Hepatocyte (in vitro differentiated cells): ENCODE measurements around the gene FASTK. TPM values are rescaled to one million over a fixed set of nuclear protein-coding genes. Genes with fewer than 3 reads are reported as not detected.

Experiments used
- DNase-seq: peaks from one replicate; pipeline ENCODE4 v3.0.0-alpha.2; 2016; ENCODE audit warnings: low spot score
- H2AFZ ChIP-seq: fragments of 200-600 bp; sonication (generic); 2 replicates; pipeline ENCODE4 v1.6.0; 2016; ENCODE audit warnings: antibody characterized with exemption, mild to moderate bottlenecking
- H3K27ac ChIP-seq: fragments of 200-600 bp; sonication (generic); 2 replicates; pipeline ENCODE4 v1.5.1; 2016; ENCODE audit warnings: mild to moderate bottlenecking
- H3K27me3 ChIP-seq: fragments of 200-600 bp; sonication (generic); 2 replicates; pipeline ENCODE4 v1.6.1; 2016
- H3K36me3 ChIP-seq: fragments of 200-600 bp; sonication (generic); replicated peaks from 2 replicates; pipeline ENCODE4 v1.5.1; 2016; ENCODE audit warnings: low read depth; ENCODE audit not compliant: insufficient read depth
- H3K4me1 ChIP-seq: fragments of 200-600 bp; sonication (generic); 2 replicates; pipeline ENCODE4 v1.5.1; 2016; ENCODE audit warnings: mild to moderate bottlenecking, moderate library complexity; ENCODE audit not compliant: insufficient read depth
- H3K4me2 ChIP-seq: fragments of 200-600 bp; sonication (generic); 2 replicates; pipeline ENCODE4 v1.6.0; 2016
- H3K4me3 ChIP-seq: fragments of 200-600 bp; sonication (generic); 2 replicates; pipeline ENCODE4 v1.5.1; 2016; ENCODE audit warnings: mild to moderate bottlenecking
- H3K79me2 ChIP-seq: fragments of 200-600 bp; sonication (generic); 2 replicates; pipeline ENCODE4 v1.6.0; 2017; ENCODE audit warnings: mild to moderate bottlenecking
- H3K9me2 ChIP-seq: fragments of 200-600 bp; sonication (generic); replicated peaks from 2 replicates; pipeline ENCODE4 v1.6.0; 2017; ENCODE audit warnings: mild to moderate bottlenecking; ENCODE audit not compliant: insufficient read depth
- H3K9me3 ChIP-seq: fragments of 200-600 bp; sonication (generic); 2 replicates; pipeline ENCODE4 v1.5.1; 2016; ENCODE audit warnings: low read depth, mild to moderate bottlenecking
- H4K20me1 ChIP-seq: fragments of 200-600 bp; sonication (generic); 2 replicates; pipeline ENCODE4 v1.6.0; 2016; ENCODE audit warnings: mild to moderate bottlenecking; ENCODE audit not compliant: insufficient read depth, poor library complexity, severe bottlenecking
- CTCF ChIP-seq: fragments of 200-600 bp; sonication (generic); IDR thresholded peaks from 2 replicates; pipeline ENCODE4 v1.5.1; 2016; ENCODE audit warnings: antibody characterized with exemption, mild to moderate bottlenecking; ENCODE audit not compliant: poor library complexity
- EZH2 ChIP-seq: fragments of 200-600 bp; sonication (generic); IDR thresholded peaks from 2 replicates; pipeline ENCODE4 v1.6.1; 2016; ENCODE audit warnings: antibody characterized with exemption, mild to moderate bottlenecking, borderline replicate concordance
- EZH2phosphoT487 ChIP-seq: fragments of 200-600 bp; sonication (generic); IDR thresholded peaks from one replicate; pipeline ENCODE4 v1.6.1; 2018; ENCODE audit warnings: antibody characterized with exemption, mild to moderate bottlenecking, low read depth, moderate library complexity; ENCODE audit not compliant: unreplicated experiment, severe bottlenecking
- WGBS: methylation state at CpG from one replicate; pipeline ENCODE4 v1.1.6; 2016; ENCODE audit warnings: low lambda C conversion rate; ENCODE audit errors: missing lambda C conversion rate; 5-methylcytosine and 5-hydroxymethylcytosine counted together
- polyA plus RNA-seq: library from polyadenylated mRNA; unstranded; fragments of >200 nt; fragmentation: Nextera tagmentation; extraction: Ambion mirVana; gene quantifications from 2 replicates; pipeline ENCODE4 v1.2.1, GENCODE V29; 2016
- total RNA-seq: library from RNA; depleted of rRNA; stranded (reverse); fragments of >200 nt; gene quantifications from 2 replicates; pipeline ENCODE4 v1.2.3, GENCODE V29; 2014

Gene FASTK
- total and polyA plus RNA-seq, 2 experiments from 2014 or later = 105 to 193 TPM

GRCh38 chr7:151047976-151048815, 32.4 kb downstream of the FASTK start, which contains the start of gene ASIC3:
Gene ASIC3 (plus strand): TSS chr7:151048531. CDS start chr7:151048886, 355 bp downstream.
- Histone ChIP-seq H3K9me2 (no peaks in the 10 kb centered on the region), H3K4me1 (peaks cover 8% of the 10 kb centered on the region), H3K79me2 (no peaks in the 10 kb centered on the region), H3K36me3 (no peaks in the 10 kb centered on the region), H3K4me2 (no peak within 1 kb of the TSS), H3K27me3 (no peaks in the 10 kb centered on the region), H2AFZ (no peak within 1 kb of the TSS), H3K4me3 (no peak within 1 kb of the TSS), H3K27ac (no peak within 1 kb of the TSS), H4K20me1 (no peaks in the 10 kb centered on the region), H3K9me3 (no peaks in the 10 kb centered on the region)
- DNase-seq = no peak
- WGBS = 85% methylated on average over 16 of the region's 22 CpGs
- TF ChIP-seq CTCF (no peak), EZH2phosphoT487 (no peak), EZH2 (no peak)

- no peak overlapping the region for H3K4me3 ChIP-seq
- H3K36me3 ChIP-seq = no peaks in the 10 kb centered on the region
- H3K27ac ChIP-seq = peak overlapping the region; percentile 27
- peak overlapping the region; percentile 37 for H3K4me2 ChIP-seq
- H3K9me3 ChIP-seq = no peaks in the 10 kb centered on the region
- WGBS = 67% methylated on average over 14 of the region's 14 CpGs
- no peak for TF ChIP-seq EZH2phosphoT487
- TF ChIP-seq EZH2 = no peak
- TF ChIP-seq CTCF = no peak
- DNase-seq = peak; percentile 50
- peaks cover 8% of the 10 kb centered on the region for H3K4me1 ChIP-seq
- no peaks in the 10 kb centered on the region for H3K27me3 ChIP-seq
- H2AFZ ChIP-seq = no peak overlapping the region
- H4K20me1 ChIP-seq = no peaks in the 10 kb centered on the region
- H3K9me2 ChIP-seq = no peaks in the 10 kb centered on the region
- no peaks in the 10 kb centered on the region for H3K79me2 ChIP-seq
Measured at GRCh38 chr7:151046603-151047573, 33.7 kb downstream of the FASTK start.

- Histone ChIP-seq H3K9me2 (no peaks in the 10 kb centered on the region), H3K4me2 (no peak overlapping the region), H3K27me3 (no peaks in the 10 kb centered on the region), H2AFZ (no peak overlapping the region), H3K9me3 (no peaks in the 10 kb centered on the region), H4K20me1 (no peaks in the 10 kb centered on the region), H3K4me3 (no peak overlapping the region), H3K79me2 (no peaks in the 10 kb centered on the region), H3K27ac (no peak overlapping the region), H3K36me3 (no peaks in the 10 kb centered on the region), H3K4me1 (peaks cover 8% of the 10 kb centered on the region)
- TF ChIP-seq EZH2phosphoT487 = no peak
- TF ChIP-seq EZH2 = no peak
- TF ChIP-seq CTCF = no peak
- DNase-seq = no peak
- WGBS = 92% methylated on average over 9 of the region's 9 CpGs
Measured at GRCh38 chr7:151045967-151046366, 34.6 kb downstream of the FASTK start.
